Activated CD8-positive, alpha-beta memory T cell treated with anti-CD3 and anti-CD28 coated beads, Interleukin-2, amount 50 U/mL, for 48 hours (primary cell): ENCODE results near the gene YDJC.
A peak's percentile ranks its signal among the peaks of the same experiment; 100 is the strongest.
"Not testable (repeated sequence)": the region's sequence is repeated elsewhere in the genome, so short reads cannot be mapped to it uniquely, and the experiment has no call there.

ENCODE experiments used
- DNase-seq: peaks from one replicate; pipeline ENCODE4 v3.0.0-alpha.2; 2020

Gene YDJC

DNA sequence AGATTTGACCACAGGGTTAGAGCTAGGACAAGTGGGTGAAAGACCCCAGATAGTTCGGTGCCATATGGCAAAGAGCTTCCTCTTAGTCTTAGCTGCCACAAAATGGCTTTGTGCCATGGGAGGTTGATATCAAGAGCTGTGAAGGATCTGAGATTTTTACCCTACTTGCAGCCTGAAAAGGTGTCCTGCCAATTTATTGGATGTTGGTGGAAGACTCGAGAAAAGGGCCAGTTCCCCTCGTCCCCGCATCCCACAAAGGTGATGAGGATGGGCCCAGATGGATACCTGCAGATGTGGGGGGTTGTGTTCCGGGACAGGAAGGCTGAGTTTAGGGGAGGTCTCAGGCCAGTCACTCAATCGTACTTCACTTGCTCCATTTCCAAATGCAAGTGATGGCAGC lies 27.2 kb downstream of the YDJC start:
- no peak for DNase-seq

- DNase-seq, result no peak
Observed at GRCh38 chr22:21599053-21599893, 30.5 kb downstream of the YDJC start.

GRCh38 chr22:21598302-21598701 lies 31.5 kb downstream of the YDJC start:
- DNase-seq, result no peak

DNA sequence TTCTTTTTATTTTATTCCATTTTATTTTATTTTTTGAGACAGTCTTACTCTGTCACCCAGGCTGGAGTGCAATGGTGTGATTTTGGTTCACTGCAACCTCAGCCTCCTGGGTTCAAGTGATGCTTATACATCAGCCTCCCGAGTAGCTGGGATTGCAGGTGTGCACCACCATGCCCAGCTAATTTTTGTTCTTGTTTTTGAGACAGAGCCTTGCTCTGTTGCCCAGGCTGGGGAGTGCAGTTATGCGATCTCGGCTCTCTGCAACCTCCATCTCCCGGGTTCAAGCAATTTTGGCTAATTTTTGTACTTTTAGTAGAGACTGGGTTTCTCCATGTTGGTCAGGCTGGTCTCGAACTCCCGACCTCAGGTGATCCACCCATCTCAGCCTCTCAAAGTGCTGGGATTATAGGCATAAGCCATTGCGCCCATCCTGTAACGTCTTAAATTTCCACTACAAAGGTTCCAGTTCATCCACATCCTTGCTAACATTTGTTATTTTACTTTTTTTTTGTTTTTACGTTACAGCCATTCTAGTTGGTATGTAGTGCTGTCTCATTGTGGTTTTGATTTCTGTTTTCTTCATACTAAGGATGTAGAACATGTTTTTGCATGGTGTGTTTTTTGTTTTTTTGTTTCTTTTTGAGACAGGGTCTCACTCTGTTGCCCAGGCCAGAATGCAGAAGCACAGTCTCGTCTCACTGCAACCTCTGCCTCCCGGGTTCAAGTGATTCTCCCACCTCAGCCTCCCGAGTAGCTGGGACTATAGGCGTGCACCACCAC lies 33.3 kb downstream of the YDJC start:
- not testable (repeated sequence) for DNase-seq

DNA sequence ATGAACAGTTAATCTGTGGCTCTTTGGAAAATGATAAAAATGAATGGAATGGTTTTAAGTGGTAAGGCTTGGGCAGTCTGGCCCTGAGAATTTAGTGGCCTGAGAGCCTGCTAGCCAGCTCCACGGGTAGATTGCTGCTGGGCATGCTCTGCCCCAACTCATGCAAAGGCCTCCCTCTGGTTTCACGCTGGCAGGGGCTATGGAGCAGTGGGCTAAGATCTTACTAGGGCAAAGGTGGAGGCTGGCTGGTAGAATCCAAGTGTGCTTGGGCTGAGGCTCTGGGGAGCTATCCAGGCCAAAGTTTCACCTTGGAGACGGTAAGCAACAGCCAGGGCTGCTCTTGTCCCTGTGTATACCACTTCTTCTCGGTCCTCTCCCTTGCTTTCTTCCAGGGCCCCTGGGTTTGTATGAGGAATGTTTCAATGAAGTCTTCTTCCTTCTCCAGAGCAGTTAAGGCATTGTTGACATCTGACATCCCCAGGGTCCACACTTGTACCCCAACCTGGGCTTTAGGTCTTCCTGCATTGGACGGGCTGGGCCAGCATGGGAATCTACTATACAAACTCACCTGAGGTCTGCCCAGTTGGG lies 34.9 kb downstream of the YDJC start:
- no peak for DNase-seq

DNA sequence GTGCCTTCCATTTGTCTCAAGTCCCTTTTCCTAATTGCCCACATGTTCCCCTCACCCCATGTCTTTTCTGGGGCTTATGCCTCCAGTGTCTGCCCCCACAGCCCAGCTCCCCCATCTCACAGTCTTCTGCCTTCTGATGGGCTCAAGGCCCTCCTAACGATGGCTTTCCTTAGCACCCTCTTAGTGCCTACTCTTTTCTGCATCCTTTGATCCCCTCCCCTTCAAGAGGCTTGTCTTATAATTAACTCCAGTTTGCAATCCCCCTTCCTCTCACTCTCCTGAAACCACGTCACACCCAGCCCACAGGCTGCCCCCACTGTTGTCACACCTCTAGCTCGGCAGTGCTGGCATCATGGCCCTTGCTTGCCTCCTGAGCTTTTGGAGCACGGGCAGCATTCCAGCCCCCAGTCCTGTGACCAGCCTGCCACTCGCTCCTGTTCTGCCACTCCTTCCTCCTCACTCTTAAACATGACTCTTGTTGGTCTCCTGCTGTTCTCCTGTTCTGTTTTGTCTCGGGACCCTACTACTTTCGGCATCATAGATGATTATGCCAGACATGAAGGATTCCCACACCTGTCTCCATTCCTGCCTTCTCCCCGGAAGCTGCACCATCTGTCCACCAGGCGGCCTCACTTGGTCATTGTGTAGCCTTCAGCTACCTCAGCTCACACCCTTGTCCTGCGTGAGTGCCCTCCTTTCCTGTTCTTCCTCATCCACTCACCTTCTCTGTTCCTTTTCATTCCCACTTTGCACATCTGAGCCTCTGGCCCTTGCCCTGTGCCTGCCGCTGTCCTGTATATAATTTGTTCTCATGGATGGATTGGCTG lies 36.2 kb downstream of the YDJC start:
- no peak for DNase-seq

DNA sequence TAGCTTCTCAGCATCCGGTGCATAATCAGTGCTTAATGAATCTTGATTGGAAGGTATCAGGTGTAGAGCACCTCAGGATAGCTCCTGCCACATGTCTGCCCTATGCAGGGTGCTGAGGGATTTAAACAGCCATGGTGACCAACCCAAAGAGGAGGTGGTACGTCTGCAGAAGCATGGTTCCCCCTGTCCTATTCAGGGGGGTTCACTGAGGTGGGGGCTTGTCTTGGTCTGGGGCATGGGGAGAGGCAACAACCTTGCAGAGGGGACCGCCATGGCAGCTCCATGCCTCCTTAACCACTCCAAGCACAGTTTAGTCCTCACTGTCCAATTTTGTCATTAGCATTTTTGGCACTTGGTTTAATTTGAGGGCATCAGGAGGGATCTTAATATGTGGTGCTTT lies 37.4 kb downstream of the YDJC start:
- DNase-seq, result no peak

- DNase-seq, result no peak
Observed at GRCh38 chr22:21591695-21592094, 38.1 kb downstream of the YDJC start.

DNA sequence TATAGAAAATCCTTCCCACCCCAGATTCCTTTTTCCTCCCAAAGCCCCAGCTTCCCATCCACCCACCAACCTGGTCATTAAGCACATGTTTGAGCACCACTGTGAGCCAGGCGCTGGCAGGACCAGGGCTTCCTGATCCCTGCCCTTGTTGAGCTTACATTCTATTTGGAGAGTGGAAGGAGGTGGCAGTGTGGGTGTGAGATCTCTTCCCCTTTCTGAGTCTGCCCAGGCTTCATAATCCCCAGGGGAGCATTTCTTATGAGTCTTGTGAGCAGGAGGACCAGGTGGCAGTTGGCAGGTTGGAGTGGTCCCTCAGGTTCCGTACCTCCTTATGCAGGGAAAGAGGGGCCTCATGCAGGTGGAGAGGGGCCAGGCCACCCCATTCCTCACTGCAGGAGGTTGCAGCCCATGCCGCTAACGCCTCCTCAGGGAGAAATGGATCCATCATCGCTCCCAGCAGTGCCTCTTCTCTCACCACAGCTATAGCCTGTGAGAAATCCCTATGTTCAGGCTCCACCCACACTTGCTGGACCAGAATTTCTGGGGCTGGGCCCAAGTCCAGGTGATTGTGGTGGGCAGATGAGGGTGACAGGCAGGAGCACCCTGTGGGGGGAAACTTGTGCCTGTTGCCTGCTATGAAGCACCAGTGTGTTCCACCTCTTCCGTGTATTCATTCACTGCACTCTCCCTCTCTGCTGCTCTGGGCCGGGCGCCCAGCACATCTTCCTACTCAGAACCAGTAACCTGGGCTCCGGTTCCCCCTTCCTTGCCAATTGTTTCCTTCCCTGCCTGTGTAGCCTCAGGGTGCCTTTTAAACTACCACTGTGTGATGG lies 38.8 kb downstream of the YDJC start:
- DNase-seq, result no peak

- DNase-seq, result no peak
Observed at GRCh38 chr22:21589396-21589795, 40.4 kb downstream of the YDJC start.

DNA sequence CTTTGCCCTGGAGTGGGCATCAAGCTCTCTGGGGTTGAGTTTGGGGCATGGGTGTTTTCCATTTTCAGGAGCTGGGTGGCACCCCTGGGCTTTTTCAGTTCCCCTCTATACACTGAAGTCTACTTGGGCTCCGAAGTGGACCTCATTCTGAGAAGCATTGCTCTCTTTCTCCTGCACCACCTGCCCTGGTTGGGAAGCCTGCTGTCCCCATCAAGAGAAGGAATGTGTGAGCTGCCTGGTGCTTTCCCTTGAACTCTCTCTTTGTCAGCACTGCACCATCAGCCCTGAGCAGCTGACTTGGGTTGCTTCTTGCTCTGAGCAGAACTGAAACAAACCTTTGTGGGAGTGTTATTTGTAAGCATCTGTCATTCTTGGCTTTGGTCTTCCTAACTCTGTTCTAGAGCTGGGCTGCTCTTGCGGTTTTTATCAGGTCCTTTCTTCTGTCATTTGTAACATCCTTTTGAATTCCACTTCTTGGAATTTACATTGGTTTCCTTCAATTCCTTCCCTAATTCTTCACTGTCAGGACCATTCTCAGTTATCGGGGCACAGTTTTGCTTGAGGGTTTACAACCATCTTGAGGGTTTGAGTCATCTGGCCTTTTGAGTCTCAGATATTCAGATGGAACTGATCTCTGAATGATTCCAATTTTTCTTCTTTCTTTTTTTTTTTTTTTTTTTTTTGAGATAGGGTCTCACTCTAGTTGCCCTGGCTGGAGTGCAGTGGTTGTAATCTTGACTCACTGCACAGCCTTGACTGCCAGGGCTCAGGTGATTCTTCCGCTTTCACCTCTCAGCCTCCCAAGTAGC lies 41.8 kb downstream of the YDJC start:
- DNase-seq, result peak; percentile 66

- DNase-seq, result no peak
Observed at GRCh38 chr22:21585389-21585788, 44.4 kb downstream of the YDJC start.

DNA sequence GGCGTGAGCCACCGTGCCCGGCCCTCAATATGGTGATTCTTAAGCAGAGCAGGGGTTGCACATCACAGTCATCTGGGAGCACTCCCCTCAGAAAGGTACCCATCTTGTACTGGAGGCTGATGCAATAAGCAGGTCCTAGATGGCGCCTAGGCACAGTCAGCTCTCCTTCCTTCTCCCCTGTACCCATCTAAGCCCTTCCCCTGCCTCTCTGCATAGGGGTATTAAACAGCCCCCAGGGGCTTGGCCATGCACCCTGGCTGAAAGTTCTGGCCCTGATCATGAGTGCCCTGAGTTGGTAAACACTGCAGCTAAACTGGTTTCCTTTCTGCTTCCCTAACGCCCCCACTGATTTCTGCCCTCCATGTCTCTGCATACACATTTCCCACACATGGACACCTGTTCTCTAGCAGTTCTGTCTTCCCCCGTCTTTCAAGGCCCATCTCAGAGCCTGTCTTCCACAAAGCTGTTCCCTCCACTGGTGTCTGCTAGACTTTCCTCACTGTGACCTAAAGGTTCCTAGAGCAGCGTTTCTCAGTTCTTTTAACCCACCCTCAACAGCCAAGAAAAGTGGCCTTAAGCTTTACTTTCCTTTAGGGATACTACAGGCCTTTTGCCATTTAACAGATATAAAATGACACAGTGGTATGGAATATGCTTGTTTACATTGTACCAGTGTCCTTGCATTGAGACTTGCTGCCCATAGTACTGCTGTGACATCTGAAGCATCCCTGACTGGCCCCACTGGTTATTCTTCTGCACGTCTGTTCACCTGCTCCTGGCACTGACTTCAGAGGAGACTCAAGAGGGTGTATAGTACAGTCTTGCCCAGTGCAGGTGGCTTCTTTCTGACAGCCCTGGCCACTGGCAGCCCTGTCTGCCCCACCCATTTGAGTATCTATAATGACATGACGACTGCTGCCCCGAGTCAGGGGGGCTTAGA lies 46.8 kb downstream of the YDJC start:
- no peak for DNase-seq

- DNase-seq, result not testable (repeated sequence)
Observed at GRCh38 chr22:21581009-21581713, 48.7 kb downstream of the YDJC start.

GRCh38 chr22:21580623-21581007 lies 49.2 kb downstream of the YDJC start:
- not testable (repeated sequence) for DNase-seq

GRCh38 chr22:21579474-21579851 lies 50.4 kb downstream of the YDJC start:
- no peak for DNase-seq
